Superior temporal gyrus (tissue), 1 donor: ENCODE measurements around the gene TUBB2A.
"Not testable (repeated sequence)": the region's sequence is repeated elsewhere in the genome, so short reads cannot be mapped to it uniquely, and the experiment has no call there.

ENCODE experiments used
- DNase-seq: peaks from one replicate; pipeline ENCODE4 v3.0.0-alpha.2; 2016; ENCODE audit errors: extremely low spot score

The TUBB2A gene

GRCh38 chr6:3157131-3157933 is at the start of gene TUBB2A:
TSS of gene TUBB2A (minus strand) at chr6:3157544. CDS start at chr6:3157463, 81 bp downstream.
- peak; percentile 84 for DNase-seq

- no peak for DNase-seq
These were observed 49.1 kb upstream of the TUBB2A start for GRCh38 chr6:3206339-3207015.

- DNase-seq: peak; percentile 35
These were observed 48.6 kb upstream of the TUBB2A start for GRCh38 chr6:3205913-3206312.

- DNase-seq: no peak
These were observed 47.6 kb upstream of the TUBB2A start for GRCh38 chr6:3204921-3205320.

GRCh38 chr6:3202999-3203696 is 45.8 kb upstream of the TUBB2A start:
- no peak for DNase-seq

GRCh38 chr6:3201388-3201787 is 44.0 kb upstream of the TUBB2A start:
- no peak for DNase-seq

GRCh38 chr6:3200682-3201081 is 43.3 kb upstream of the TUBB2A start:
- no peak for DNase-seq

- DNase-seq: no peak
These were observed 42.0 kb upstream of the TUBB2A start for GRCh38 chr6:3199382-3199781.

GRCh38 chr6:3197734-3198133 is 40.4 kb upstream of the TUBB2A start:
- not testable (repeated sequence) for DNase-seq

- no peak for DNase-seq
These were observed 39.4 kb upstream of the TUBB2A start for GRCh38 chr6:3196770-3197169.

GRCh38 chr6:3195695-3196497 is 38.6 kb upstream of the TUBB2A start:
- peak; percentile 45 for DNase-seq

GRCh38 chr6:3195420-3195694 is 38.0 kb upstream of the TUBB2A start:
- DNase-seq: no peak

- peak; percentile 83 for DNase-seq
These were observed 37.4 kb upstream of the TUBB2A start for GRCh38 chr6:3194535-3195419.

- no peak for DNase-seq
These were observed 35.9 kb upstream of the TUBB2A start for GRCh38 chr6:3193102-3193849.

- no peak for DNase-seq
These were observed 33.4 kb upstream of the TUBB2A start for GRCh38 chr6:3190779-3191178.

- no peak for DNase-seq
These were observed 32.7 kb upstream of the TUBB2A start for GRCh38 chr6:3190056-3190455.

- not testable (repeated sequence) for DNase-seq
These were observed 31.8 kb upstream of the TUBB2A start for GRCh38 chr6:3189192-3189591.

GRCh38 chr6:3188262-3188661 is 30.9 kb upstream of the TUBB2A start:
- no peak for DNase-seq

- DNase-seq: no peak
These were observed 29.6 kb upstream of the TUBB2A start for GRCh38 chr6:3186974-3187382.

GRCh38 chr6:3183066-3183465 is 25.7 kb upstream of the TUBB2A start:
- DNase-seq: no peak
